Measurements from ENCODE around the gene ZNF584.

The ZNF584 gene

GRCh38 chr19:58409010-58409790 lies 751 bp downstream of the ZNF584 start (continued):
- peak; percentile 64 for TF ChIP-seq ZNF398 (tag by site-specific recombination; IDR thresholded peaks at IDR 0.05)
- no peak for TF ChIP-seq ZNF658 (tag by site-specific recombination; IDR thresholded peaks at IDR 0.05)
- TF ChIP-seq ZNF791 (tag by site-specific recombination; IDR thresholded peaks at IDR 0.05) = no peak
- no peak for TF ChIP-seq ZNF645 (tag by site-specific recombination; IDR thresholded peaks at IDR 0.05)
- peak; percentile 13; the same call in 1 of the 2 replicates for TF ChIP-seq GLI4 (tag by site-specific recombination; IDR thresholded peaks at IDR 0.05)
- peak; percentile 40; the same call in 1 of the 2 replicates for TF ChIP-seq BCL11B (tag by site-specific recombination; IDR thresholded peaks at IDR 0.05; ENCODE audit: low read depth)
- peak; percentile 67; the same call in 1 of the 2 replicates for TF ChIP-seq ZNF501 (tag by site-specific recombination; IDR thresholded peaks at IDR 0.05)
- no peak for TF ChIP-seq ZFP41 (tag by site-specific recombination; IDR thresholded peaks at IDR 0.05; ENCODE audit: borderline replicate concordance)
- TF ChIP-seq ZSCAN5A (tag by site-specific recombination; IDR thresholded peaks at IDR 0.05) = no peak
- no peak for TF ChIP-seq PRDM2 (tag by site-specific recombination; IDR thresholded peaks at IDR 0.05; ENCODE audit: borderline replicate concordance)
- no peak; the same call in 1 of the 2 replicates for TF ChIP-seq ZSCAN4 (tag by site-specific recombination; IDR thresholded peaks at IDR 0.05)
- no peak for TF ChIP-seq ZNF561 (tag by site-specific recombination; IDR thresholded peaks at IDR 0.05; ENCODE audit: borderline replicate concordance)
- TF ChIP-seq ZNF274 (IDR thresholded peaks at IDR 0.05; ENCODE audit: low read length) = no peak
- TF ChIP-seq ZNF274 (tag by site-specific recombination; IDR thresholded peaks at IDR 0.05; ENCODE audit: borderline replicate concordance) = no peak
- TF ChIP-seq ZNF623 (tag by site-specific recombination; IDR thresholded peaks at IDR 0.05) = no peak
- no peak for TF ChIP-seq ZNF837 (tag by site-specific recombination; IDR thresholded peaks at IDR 0.05)
- TF ChIP-seq KLF17 (tag by site-specific recombination; IDR thresholded peaks at IDR 0.05) = no peak
- peak; percentile 75 for TF ChIP-seq GLIS2 (tag by site-specific recombination; IDR thresholded peaks at IDR 0.05)
- no peak for TF ChIP-seq REST (tag by site-specific recombination; IDR thresholded peaks at IDR 0.05)
- no peak for TF ChIP-seq ZNF629 (tag by site-specific recombination; IDR thresholded peaks at IDR 0.05)
- no peak for TF ChIP-seq ZNF610 (tag by site-specific recombination; IDR thresholded peaks at IDR 0.05; ENCODE audit: borderline replicate concordance)
- peak; percentile 18; the same call in 1 of the 2 replicates for TF ChIP-seq HOXC10 (CRISPR knock-in tag; IDR thresholded peaks at IDR 0.05)
- TF ChIP-seq KLF8 (tag by site-specific recombination; IDR thresholded peaks at IDR 0.05) = no peak
